Measurements from ENCODE around the gene TRIM51G.
A peak's percentile ranks its signal among the peaks of the same experiment; 100 is the strongest.
"Not testable (repeated sequence)": the region's sequence is repeated elsewhere in the genome, so short reads cannot be mapped to it uniquely, and the experiment has no call there.

TRIM51G gene, protein sequence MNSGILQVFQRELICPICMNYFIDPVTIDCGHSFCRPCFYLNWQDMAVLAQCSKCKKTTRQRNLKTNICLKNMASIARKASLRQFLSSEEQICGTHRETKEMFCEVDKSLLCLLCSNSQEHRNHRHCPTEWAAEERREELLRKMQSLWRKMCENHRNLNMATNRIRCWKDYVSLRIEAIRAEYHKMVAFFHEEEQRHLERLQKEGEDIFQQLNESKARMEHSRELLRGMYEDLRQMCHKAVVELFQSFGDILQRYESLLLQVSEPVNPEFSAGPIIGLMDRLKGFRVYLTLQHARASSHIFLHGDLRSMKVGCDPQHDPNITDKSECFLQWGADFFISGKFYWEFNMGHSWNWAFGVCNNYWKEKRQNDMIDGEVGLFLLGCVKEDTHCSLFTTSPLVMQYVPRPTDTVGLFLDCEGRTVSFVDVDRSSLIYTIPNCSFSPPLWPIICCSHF

DNA sequence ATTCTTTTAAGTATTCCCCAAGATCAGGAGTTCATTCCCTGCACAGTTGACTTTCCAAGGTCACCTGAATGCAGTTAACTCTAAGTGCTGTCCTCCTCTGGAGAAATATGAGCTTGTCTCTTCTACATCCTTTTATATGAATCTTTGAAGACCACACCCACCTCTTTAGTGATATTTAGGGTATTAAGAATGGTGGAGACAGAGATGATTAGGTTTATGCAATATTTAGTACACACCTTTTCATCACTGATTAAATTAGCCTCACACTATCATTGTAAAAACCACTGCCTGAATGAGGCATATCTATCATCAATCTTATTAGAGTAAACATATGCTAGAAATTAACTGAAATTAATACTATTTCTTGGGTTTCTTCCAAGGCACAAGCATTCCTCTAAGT lies at the start of gene TRIM51G:
TRIM51G (minus strand) TSS at position 101 of the 400 bp plus-strand sequence. CDS start 2,190 bp downstream, outside the sequence.
- H3K36me3 ChIP-seq; H3K9ac ChIP-seq; H3K4me2 ChIP-seq; H3K27me3 ChIP-seq; H3K27ac ChIP-seq; H3K9me3 ChIP-seq (replicated peaks in 1 of 11); H3K4me3 ChIP-seq; H4K20me1 ChIP-seq: not testable (repeated sequence)
- H3K4me1 ChIP-seq = peaks cover 7 to 17% (median 14%) of the 10 kb centered on the region in 10 experiments

DNA sequence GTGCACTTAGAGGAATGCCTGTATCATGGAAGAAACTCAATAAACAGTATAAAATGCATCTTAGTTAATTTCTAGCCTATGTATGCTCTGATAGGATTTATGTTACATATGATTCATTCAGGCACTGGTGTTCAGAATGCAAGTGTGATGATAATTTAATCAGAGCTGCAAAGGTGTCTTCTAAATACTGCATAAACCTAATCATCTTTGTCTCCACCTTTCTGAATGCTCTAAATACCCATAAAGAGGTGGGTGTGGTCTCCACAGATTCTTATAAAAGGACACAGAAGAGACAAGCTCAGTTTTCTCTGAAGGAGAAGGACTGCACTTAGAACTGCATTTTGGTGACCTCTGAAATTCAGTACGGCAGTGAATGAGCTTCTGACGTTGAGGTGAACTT lies 44.8 kb upstream of the TRIM51G start, which contains the start of gene TRIM49B:
TRIM49B (plus strand) TSS at position 301 of the 400 bp plus-strand sequence. CDS start 2,777 bp downstream, outside the sequence.
- H3K27me3 ChIP-seq; H3K9me3 ChIP-seq (replicated peaks in 1 of 11); H3K9ac ChIP-seq; H3K27ac ChIP-seq; H3K4me1 ChIP-seq; H3K4me3 ChIP-seq; H3K4me2 ChIP-seq; H3K36me3 ChIP-seq; H4K20me1 ChIP-seq: not testable (repeated sequence)

DNA sequence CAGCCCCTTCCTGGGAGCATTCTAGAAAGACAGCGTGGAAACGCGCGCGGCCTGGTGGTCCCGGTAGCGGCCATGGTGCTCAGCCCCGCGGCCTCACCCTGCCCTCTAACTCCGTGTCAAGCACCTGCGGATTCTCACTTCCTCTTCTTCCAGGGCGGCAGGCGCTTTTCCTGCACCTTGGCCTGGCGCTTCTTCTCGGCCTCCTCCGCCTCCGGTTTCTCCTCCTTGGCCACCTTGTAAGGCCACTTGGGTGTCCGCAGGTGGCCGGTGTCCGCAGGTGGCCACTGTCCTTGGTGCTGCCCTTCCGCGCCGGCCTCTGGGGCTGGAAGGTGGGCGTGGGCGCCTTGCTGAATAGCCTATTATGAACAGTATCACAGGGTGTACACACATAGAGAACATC lies 15.1 kb downstream of the TRIM51G start:
- not testable (repeated sequence) for H3K4me2 ChIP-seq; H3K27me3 ChIP-seq; H4K20me1 ChIP-seq; H3K9me3 ChIP-seq (replicated peaks in 1 of 11); H3K4me3 ChIP-seq; H3K4me1 ChIP-seq; H3K27ac ChIP-seq; H3K36me3 ChIP-seq; H3K9ac ChIP-seq

DNA sequence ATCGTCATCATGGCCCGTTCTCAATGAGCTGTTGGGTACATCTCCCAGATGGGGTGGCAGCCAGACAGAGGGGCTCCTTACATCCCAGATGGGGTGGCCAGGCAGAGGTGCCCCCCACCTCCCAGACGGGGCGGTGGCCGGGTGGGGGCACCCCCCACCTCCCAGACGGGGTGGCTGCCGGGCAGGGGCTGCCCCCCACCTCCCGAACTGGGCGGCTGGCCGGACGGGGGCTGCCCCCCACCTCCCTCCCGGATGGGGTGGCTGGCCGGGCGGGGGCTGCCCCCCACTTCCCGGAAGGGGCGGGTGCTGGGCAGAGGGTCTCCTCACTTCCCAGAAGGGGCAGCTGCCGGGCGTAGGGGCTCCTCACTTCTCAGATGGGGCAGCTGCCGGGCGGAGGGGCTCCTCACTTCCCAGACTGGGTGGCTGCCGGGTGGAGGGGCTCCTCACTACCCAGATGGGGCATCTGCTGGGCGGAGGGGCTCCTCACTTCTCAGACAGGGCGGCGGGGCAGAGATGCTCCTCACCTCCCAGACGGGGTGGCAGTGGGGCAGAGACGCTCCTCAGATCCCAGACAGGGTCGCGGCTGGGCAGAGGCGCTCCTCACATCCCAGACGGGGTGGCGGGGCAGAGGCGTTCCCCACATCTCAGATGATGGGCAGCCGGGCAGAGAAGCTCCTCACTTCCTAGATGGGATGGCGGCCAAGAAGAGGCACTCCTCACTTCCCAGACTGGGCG lies 28.2 kb downstream of the TRIM51G start:
- H4K20me1 ChIP-seq, H3K4me3 ChIP-seq, H3K27ac ChIP-seq, H3K36me3 ChIP-seq, H3K4me1 ChIP-seq, H3K27me3 ChIP-seq, H3K4me2 ChIP-seq, H3K9ac ChIP-seq: not testable (repeated sequence)
- peaks cover 0 to 11% (median 7%) of the 10 kb centered on the region in 11 experiments; a peak in 12 of 22 replicates for H3K9me3 ChIP-seq (replicated peaks in 1 of 11)

DNA sequence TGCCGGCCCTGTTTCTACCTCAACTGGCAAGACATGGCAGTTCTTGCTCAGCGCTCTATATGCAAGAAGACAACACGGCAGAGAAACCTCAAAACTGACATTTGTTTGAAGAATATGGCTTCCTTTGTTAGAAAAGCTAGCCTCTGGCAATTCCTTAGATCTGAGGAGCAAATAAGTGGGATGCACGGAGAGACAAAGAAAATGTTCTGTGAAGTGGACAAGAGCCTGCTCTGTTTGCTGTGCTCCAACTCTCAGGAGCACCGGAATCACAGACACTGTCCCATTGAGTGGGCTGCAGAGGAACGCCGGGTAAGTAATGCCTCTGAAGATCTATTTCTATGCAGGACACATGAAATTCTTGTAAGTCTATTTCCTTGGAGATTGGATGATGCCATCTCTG lies 37.9 kb downstream of the TRIM51G start:
- H3K36me3 ChIP-seq; H4K20me1 ChIP-seq; H3K4me3 ChIP-seq; H3K27me3 ChIP-seq; H3K27ac ChIP-seq; H3K9ac ChIP-seq; H3K9me3 ChIP-seq (replicated peaks in 1 of 11): not testable (repeated sequence)
- H3K4me1 ChIP-seq = peaks cover 0 to 10% (median 4%) of the 10 kb centered on the region in 10 experiments; a peak in 8 of 20 replicates
- H3K4me2 ChIP-seq = peak overlapping the region in 6 of 11 experiments; percentile 17 to 41 (median 32); a peak in 6 of 22 replicates

Measured in BLaER1 treated with 17β-estradiol and CSF1 and Interleukin-3, amounts not matched to agents 10 nM and 100 nM (cell line).